Neuronal stem cell (in vitro differentiated cells): Measurements from ENCODE around the gene FAM163B.

Source experiments
- DNase-seq: peaks from one replicate; pipeline ENCODE4 v3.0.0-alpha.2; 2013; ENCODE audit warnings: low spot score
- H2AFZ ChIP-seq: one replicate; pipeline ENCODE4 v1.6.1; 2013; ENCODE audit warnings: mild to moderate bottlenecking, low read length, inconsistent platforms
- H2AK5ac ChIP-seq: 2 replicates; pipeline ENCODE4 v1.6.1; 2013; ENCODE audit warnings: low read depth, mild to moderate bottlenecking, inconsistent platforms, low read length, moderate library complexity, mixed read lengths
- H2BK120ac ChIP-seq: 2 replicates; pipeline ENCODE4 v1.6.1; 2013; ENCODE audit warnings: low read depth, mild to moderate bottlenecking, inconsistent platforms, low read length, moderate library complexity, mixed read lengths
- H2BK12ac ChIP-seq: one replicate; pipeline ENCODE4 v1.6.1; 2013; ENCODE audit warnings: low read length, inconsistent platforms
- H2BK15ac ChIP-seq: 2 replicates; pipeline ENCODE4 v1.6.1; 2013; ENCODE audit warnings: mild to moderate bottlenecking, low read length, inconsistent platforms, mixed read lengths
- H2BK5ac ChIP-seq: one replicate; pipeline ENCODE4 v1.6.1; 2013; ENCODE audit warnings: inconsistent platforms, mild to moderate bottlenecking, low read length, moderate library complexity
- H3K14ac ChIP-seq: one replicate; pipeline ENCODE4 v1.6.1; 2013; ENCODE audit warnings: low read length, inconsistent platforms
- H3K18ac ChIP-seq: 2 replicates; pipeline ENCODE4 v1.6.1; 2013; ENCODE audit warnings: low read length, inconsistent platforms
- H3K23ac ChIP-seq: 2 replicates; pipeline ENCODE4 v1.6.1; 2013; ENCODE audit warnings: low read depth, mild to moderate bottlenecking, mixed read lengths, low read length, inconsistent platforms; ENCODE audit not compliant: poor library complexity
- H3K27ac ChIP-seq: replicated peaks from 3 replicates; pipeline ENCODE4 v1.5.1; 2013; ENCODE audit warnings: low read length, inconsistent platforms
- H3K27me3 ChIP-seq, 3 experiments: 2 replicates each; pipeline ENCODE4 v1.6.1; 2013; ENCODE audit warnings: low read length in 3 of 3, mild to moderate bottlenecking in 2 of 3, inconsistent platforms in 1 of 3, low read depth in 1 of 3, mixed read lengths in 1 of 3, moderate library complexity in 1 of 3; ENCODE audit not compliant: control insufficient read depth in 3 of 3, insufficient read depth in 3 of 3
- H3K36me3 ChIP-seq, 2 donors: replicated peaks in 1 of 2; 2 replicates each; pipeline ENCODE4 v1.6.1; 2013; ENCODE audit warnings: low read length in 2 of 2; ENCODE audit not compliant: control insufficient read depth in 2 of 2, insufficient read depth in 2 of 2
- H3K4ac ChIP-seq: 2 replicates; pipeline ENCODE4 v1.6.1; 2013; ENCODE audit warnings: inconsistent platforms, mild to moderate bottlenecking, low read length, moderate library complexity
- H3K4me1 ChIP-seq, 2 donors: 1 replicate in 1 of 2; 2 replicates in 1 of 2; pipeline ENCODE4 v1.6.1; 2013; ENCODE audit warnings: low read length in 2 of 2, low read depth in 1 of 2; ENCODE audit not compliant: control insufficient read depth in 2 of 2, insufficient read depth in 1 of 2
- H3K4me2 ChIP-seq: one replicate; pipeline ENCODE4 v1.6.1; 2013; ENCODE audit warnings: mild to moderate bottlenecking, low read length, inconsistent platforms; ENCODE audit not compliant: insufficient read depth, poor library complexity, severe bottlenecking
- H3K4me3 ChIP-seq, 2 donors: 2 replicates each; pipeline ENCODE4 v1.5.1; 2013; ENCODE audit warnings: low read length in 2 of 2, mild to moderate bottlenecking in 2 of 2, inconsistent platforms in 1 of 2, moderate library complexity in 1 of 2
- H3K79me1 ChIP-seq: one replicate; pipeline ENCODE4 v1.6.1; 2013; ENCODE audit warnings: low read depth, mild to moderate bottlenecking, inconsistent platforms, low read length, moderate library complexity
- H3K9ac ChIP-seq: one replicate; pipeline ENCODE4 v1.6.1; 2013; ENCODE audit warnings: mild to moderate bottlenecking, low read depth, low read length, inconsistent platforms; ENCODE audit not compliant: poor library complexity
- H3K9me3 ChIP-seq, 2 donors: replicated peaks in 1 of 2; 2 replicates each; pipeline versions ENCODE3 to v1.6.1; 2013; ENCODE audit warnings: low read length in 2 of 2, mild to moderate bottlenecking in 2 of 2, inconsistent platforms in 1 of 2, low read depth in 1 of 2, mixed read lengths in 1 of 2, moderate library complexity in 1 of 2; ENCODE audit not compliant: control insufficient read depth in 2 of 2, insufficient read depth in 1 of 2
- H4K8ac ChIP-seq: one replicate; pipeline ENCODE4 v1.6.1; 2013; ENCODE audit warnings: low read depth, mild to moderate bottlenecking, inconsistent platforms, low read length, moderate library complexity
- H4K91ac ChIP-seq: one replicate; pipeline ENCODE4 v1.6.1; 2013; ENCODE audit warnings: low read length, low read depth, mild to moderate bottlenecking, inconsistent platforms; ENCODE audit not compliant: poor library complexity
- WGBS, 2 donors: extraction: QIAGEN DNeasy Blood & Tissue Kit; methylation state at CpG; one replicate each; pipeline ENCODE4 v1.1.7; 2013; ENCODE audit warnings: missing lambda C conversion rate in 2 of 2, mixed read lengths in 1 of 2; ENCODE audit not compliant: insufficient read length in 2 of 2, insufficient replicate concordance in 1 of 2; ENCODE audit errors: extremely low coverage in 2 of 2; 5-methylcytosine and 5-hydroxymethylcytosine counted together

Gene FAM163B

DNA sequence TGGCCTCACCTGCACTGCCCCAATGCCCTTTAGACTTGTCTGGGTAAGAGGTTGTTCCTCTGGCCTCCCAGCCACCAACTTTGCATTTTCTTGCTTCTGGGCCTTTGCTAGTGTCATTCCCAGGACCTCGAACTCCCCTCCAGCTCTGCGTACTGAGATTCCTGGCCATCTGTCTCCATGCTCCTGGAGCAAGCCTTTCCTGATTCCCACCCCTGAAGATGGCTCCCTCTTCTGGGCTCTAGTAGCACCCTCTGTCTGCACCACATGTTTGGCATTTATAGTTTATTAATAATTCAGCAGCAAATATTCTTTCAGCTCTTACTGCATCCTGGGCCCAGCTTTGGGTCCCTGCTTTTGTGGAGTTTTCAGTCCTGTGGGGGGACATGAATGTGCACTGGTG, 14.9 kb downstream of the FAM163B start:
- Histone ChIP-seq H3K79me1 (no peaks in the 10 kb centered on the region), H2AFZ (no peak overlapping the region), H4K8ac (no peak overlapping the region), H3K23ac (no peak overlapping the region), H3K4me1 (no peaks in the 10 kb centered on the region), H3K4me2 (no peak overlapping the region), H3K9me3 (peaks cover 6 to 14% of the 10 kb centered on the region in 2 donors), H3K18ac (no peak overlapping the region), H3K4ac (no peak overlapping the region), H3K27me3 (peaks cover 0 to 14% (median 0%) of the 10 kb centered on the region in 3 experiments), H3K4me3 (no peak overlapping the region), H2BK120ac (no peak overlapping the region), H2BK12ac (no peak overlapping the region), H2BK15ac (no peak overlapping the region), H4K91ac (no peak overlapping the region), H2BK5ac (no peak overlapping the region), H3K36me3 (no peaks in the 10 kb centered on the region), H3K27ac (no peak overlapping the region), H3K9ac (no peak overlapping the region), H2AK5ac (no peak overlapping the region), H3K14ac (no peak overlapping the region)
- no peak for DNase-seq
- no CpG with 5 or more reads among the region's 2 CpGs for WGBS, 2 donors

DNA sequence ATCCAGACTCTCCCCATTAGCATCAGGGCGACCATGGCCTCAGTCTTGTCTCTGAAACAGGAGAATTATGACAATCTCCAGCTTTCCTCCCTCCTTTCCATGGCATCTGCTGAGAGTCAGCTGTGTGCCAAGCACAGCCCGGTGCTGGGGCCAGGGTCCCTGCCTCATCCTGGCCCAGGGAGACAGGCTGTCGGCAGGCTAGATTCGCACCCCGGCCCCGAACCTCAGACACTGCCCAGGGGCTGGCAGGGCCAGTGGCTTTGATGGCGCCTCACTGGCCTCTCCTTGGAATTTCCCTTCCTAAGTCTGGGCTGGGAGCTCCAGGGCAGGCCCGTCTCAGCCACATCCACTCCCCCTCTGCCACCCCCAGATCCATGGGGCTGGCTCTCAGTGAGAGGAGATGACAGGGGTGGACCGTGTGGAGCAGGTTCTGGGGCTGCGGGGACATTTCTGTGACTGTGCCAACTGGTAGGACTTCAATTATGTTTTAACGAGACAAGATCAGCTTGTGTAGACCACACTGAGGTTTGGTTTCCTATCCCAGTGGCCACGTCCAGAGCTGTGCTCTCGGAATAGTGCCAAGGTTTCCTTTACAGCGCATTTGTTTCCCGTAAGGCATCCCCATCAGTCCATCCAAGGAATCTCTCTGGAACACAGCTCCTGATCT, 15.5 kb downstream of the FAM163B start:
- H3K9ac ChIP-seq: no peak overlapping the region
- H3K27me3 ChIP-seq: peaks cover 0 to 14% (median 0%) of the 10 kb centered on the region in 3 experiments
- no peak for DNase-seq
- no peaks in the 10 kb centered on the region for H3K79me1 ChIP-seq
- no peak overlapping the region for H3K23ac ChIP-seq
- no peak overlapping the region for H3K4me3 ChIP-seq
- H2AFZ ChIP-seq: no peak overlapping the region
- no peak overlapping the region for H3K4me2 ChIP-seq
- no peaks in the 10 kb centered on the region for H3K4me1 ChIP-seq
- no peak overlapping the region for H3K4ac ChIP-seq
- H2BK12ac ChIP-seq: no peak overlapping the region
- H3K27ac ChIP-seq: no peak overlapping the region
- H3K18ac ChIP-seq: peak overlapping the region; percentile 29
- peak overlapping the region; percentile 10 for H2BK5ac ChIP-seq
- H3K36me3 ChIP-seq: no peaks in the 10 kb centered on the region
- no peak overlapping the region for H4K8ac ChIP-seq
- H4K91ac ChIP-seq: no peak overlapping the region
- H3K9me3 ChIP-seq: peaks cover 8 to 14% of the 10 kb centered on the region in 2 donors
- no peak overlapping the region for H2AK5ac ChIP-seq
- no peak overlapping the region for H2BK120ac ChIP-seq
- no peak overlapping the region for H2BK15ac ChIP-seq
- WGBS, 2 donors: no CpG with 5 or more reads among the region's 15 CpGs
- H3K14ac ChIP-seq: no peak overlapping the region

DNA sequence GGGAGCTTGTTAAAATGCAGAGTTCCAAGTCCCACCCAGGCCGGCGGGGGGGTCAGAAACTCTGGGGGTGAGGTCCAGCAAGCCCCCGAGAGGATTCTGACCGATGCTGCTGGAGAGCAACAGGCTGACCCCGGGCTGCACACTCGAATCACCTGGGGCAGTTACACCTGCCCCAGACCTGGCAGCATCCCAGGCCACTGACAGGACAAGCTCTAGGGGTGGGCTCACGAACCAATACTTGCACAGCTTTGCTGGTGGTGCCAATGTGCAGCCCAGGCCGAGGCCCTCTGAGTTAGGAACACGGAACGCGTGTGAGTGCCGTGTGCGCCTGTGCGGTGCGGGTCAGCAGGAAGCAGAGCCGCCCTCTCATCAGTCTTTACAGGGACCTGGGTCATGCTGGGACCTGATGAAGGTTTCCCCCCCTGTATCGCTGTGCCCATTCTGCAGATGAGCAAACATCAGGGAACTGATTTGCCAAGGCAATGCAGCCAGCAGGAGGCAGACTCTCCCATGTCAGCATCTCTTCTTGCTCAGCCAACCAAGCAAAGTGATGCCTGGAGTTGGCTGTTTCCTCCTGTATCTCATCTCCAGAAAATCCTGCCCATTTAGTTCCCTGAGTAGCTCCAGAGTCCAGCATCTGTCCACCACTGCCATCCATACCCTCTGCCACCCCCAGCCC, 16.3 kb downstream of the FAM163B start:
- Histone ChIP-seq H3K79me1 (peaks cover 2% of the 10 kb centered on the region), H4K8ac (no peak overlapping the region), H3K23ac (no peak overlapping the region), H3K18ac (no peak overlapping the region), H2BK12ac (peak overlapping the region; percentile 81), H3K27me3 (peaks cover 0 to 14% (median 0%) of the 10 kb centered on the region in 3 experiments), H3K9ac (no peak overlapping the region), H3K4me1 (no peaks in the 10 kb centered on the region), H3K4ac (no peak overlapping the region), H2AFZ (no peak overlapping the region), H2AK5ac (peak overlapping the region; percentile 41), H3K14ac (peak overlapping the region; percentile 74), H4K91ac (no peak overlapping the region), H3K4me3 (no peak overlapping the region), H3K36me3 (no peaks in the 10 kb centered on the region), H2BK120ac (no peak overlapping the region), H3K4me2 (no peak overlapping the region), H2BK5ac (peak overlapping the region; percentile 10), H3K27ac (no peak overlapping the region), H2BK15ac (no peak overlapping the region), H3K9me3 (peaks cover 11% of the 10 kb centered on the region in 2 donors)
- no CpG with 5 or more reads among the region's 17 CpGs for WGBS, 2 donors
- DNase-seq: no peak

DNA sequence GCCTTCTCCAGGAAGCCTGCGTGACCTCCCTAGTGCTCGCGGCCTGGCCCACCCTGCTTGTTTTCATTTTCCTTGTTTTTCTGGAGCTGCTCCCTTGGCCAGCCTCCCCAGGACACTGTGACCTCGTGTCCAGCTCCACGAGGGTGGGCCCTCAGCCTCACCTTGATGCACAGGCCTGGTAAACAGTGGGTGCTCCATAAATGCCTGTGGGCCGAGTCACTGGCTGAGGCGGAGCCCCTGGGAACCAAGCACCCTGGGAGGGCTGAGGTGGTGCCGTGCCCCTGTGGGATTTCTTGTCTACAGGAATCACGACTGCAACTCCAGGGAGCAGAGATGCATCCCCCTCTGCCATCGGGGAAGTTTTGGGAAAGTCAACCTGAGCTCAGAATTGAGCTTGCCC, 17.2 kb downstream of the FAM163B start:
- H4K91ac ChIP-seq: no peak overlapping the region
- peak overlapping the region; percentile 52 for H3K18ac ChIP-seq
- H2BK120ac ChIP-seq: no peak overlapping the region
- WGBS, 2 donors: no CpG with 5 or more reads among the region's 10 CpGs
- peaks cover 2 to 9% of the 10 kb centered on the region in 2 donors for H3K9me3 ChIP-seq
- H3K4ac ChIP-seq: no peak overlapping the region
- peaks cover 0 to 17% (median 0%) of the 10 kb centered on the region in 3 experiments for H3K27me3 ChIP-seq
- H3K27ac ChIP-seq: no peak overlapping the region
- DNase-seq: no peak
- no peak overlapping the region for H3K4me2 ChIP-seq
- no peak overlapping the region for H3K4me3 ChIP-seq
- no peak overlapping the region for H3K9ac ChIP-seq
- no peaks in the 10 kb centered on the region for H3K36me3 ChIP-seq
- peak overlapping the region; percentile 65 for H2AK5ac ChIP-seq
- H2BK12ac ChIP-seq: no peak overlapping the region
- H3K23ac ChIP-seq: no peak overlapping the region
- H4K8ac ChIP-seq: no peak overlapping the region
- H3K79me1 ChIP-seq: peaks cover 2% of the 10 kb centered on the region
- no peak overlapping the region for H2AFZ ChIP-seq
- H3K4me1 ChIP-seq: no peaks in the 10 kb centered on the region
- no peak overlapping the region for H3K14ac ChIP-seq
- H2BK5ac ChIP-seq: no peak overlapping the region
- H2BK15ac ChIP-seq: peak overlapping the region; percentile 43
